ENCODE results near the gene FOXO1. TPM values are rescaled to one million over a fixed set of nuclear protein-coding genes. Genes with fewer than 3 reads are reported as not detected.

The FOXO1 gene
- total RNA-seq, 1 experiment from 2014 or later, result 12.2 TPM

DNA sequence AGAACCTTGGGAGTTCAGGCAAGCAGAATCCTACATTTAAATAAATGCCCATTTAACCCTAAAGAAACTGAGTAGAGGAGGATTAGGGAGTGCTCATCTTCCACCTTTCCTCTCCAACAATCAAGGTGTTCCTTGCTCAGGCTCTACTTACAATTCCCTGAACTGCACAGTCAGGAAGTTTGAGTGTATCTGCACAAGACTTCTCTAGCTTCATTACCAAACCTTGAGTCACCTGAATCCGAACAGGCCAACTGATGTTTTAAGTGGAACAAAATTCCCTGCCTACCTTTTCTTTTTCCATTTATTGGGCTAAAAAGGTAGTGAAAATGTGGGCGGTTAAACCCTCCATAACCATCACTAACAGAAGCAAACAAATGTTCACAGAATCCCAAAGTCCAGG lies 78.3 kb downstream of the FOXO1 start:
- DNase-seq (ENCODE audit: low read depth, low spot score), result no peak
- Histone ChIP-seq H3K4me3 (replicated peaks in 1 of 2; ENCODE audit: low read depth in 1 of 2, low read length in 2 of 2) (no peak overlapping the region), H3K4me2 (ENCODE audit: low read length) (no peak overlapping the region), H4K20me1 (ENCODE audit: insufficient read depth) (0 out of 2 replicates have a peak, but pooled peaks cover 3% of the 10 kb centered on the region), H3K36me3 (ENCODE audit: control insufficient read depth in 1 of 2, insufficient read depth in 2 of 2, low read length in 2 of 2) (no peaks in the 10 kb centered on the region), H3K9me3 (ENCODE audit: control insufficient read depth in 1 of 2, insufficient read depth in 1 of 2, low read depth in 1 of 2, low read length in 2 of 2) (no peaks in the 10 kb centered on the region), H3K79me2 (ENCODE audit: insufficient read depth, low read length) (peaks cover 9% of the 10 kb centered on the region; the same call in 1 of the 2 replicates), H2AFZ (ENCODE audit: low read depth, low read length, poor library complexity, severe bottlenecking) (no peak overlapping the region), H3K9me2 (ENCODE audit: insufficient read depth) (no peaks in the 10 kb centered on the region), H3K9ac (ENCODE audit: low read length) (no peak overlapping the region), H3K4me1 (ENCODE audit: control insufficient read depth in 1 of 2, insufficient read depth in 2 of 2, low read length in 2 of 2) (peaks cover 0 to 5% of the 10 kb centered on the region in 2 experiments; a peak in 1 of 4 replicates), H3K27ac (ENCODE audit: low read depth, low read length) (no peak overlapping the region), H3K27me3 (ENCODE audit: insufficient read depth, low read length) (no peaks in the 10 kb centered on the region)
- POLR2A ChIA-PET, result no interaction called here
- no peak for TF ChIP-seq EGR1 (IDR thresholded peaks at IDR 0.05; ENCODE audit: low read depth)
- TF ChIP-seq, protein P1, sequence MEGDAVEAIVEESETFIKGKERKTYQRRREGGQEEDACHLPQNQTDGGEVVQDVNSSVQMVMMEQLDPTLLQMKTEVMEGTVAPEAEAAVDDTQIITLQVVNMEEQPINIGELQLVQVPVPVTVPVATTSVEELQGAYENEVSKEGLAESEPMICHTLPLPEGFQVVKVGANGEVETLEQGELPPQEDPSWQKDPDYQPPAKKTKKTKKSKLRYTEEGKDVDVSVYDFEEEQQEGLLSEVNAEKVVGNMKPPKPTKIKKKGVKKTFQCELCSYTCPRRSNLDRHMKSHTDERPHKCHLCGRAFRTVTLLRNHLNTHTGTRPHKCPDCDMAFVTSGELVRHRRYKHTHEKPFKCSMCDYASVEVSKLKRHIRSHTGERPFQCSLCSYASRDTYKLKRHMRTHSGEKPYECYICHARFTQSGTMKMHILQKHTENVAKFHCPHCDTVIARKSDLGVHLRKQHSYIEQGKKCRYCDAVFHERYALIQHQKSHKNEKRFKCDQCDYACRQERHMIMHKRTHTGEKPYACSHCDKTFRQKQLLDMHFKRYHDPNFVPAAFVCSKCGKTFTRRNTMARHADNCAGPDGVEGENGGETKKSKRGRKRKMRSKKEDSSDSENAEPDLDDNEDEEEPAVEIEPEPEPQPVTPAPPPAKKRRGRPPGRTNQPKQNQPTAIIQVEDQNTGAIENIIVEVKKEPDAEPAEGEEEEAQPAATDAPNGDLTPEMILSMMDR (IDR thresholded peaks at IDR 0.05 in 2 of 3, conservative IDR thresholded peaks at IDR 0.05 in 1 of 3; ENCODE audit: borderline replicate concordance in 1 of 3, insufficient read depth in 1 of 3, low read depth in 2 of 3, low read length in 2 of 3), result no peak
- no peak for TF ChIP-seq SRF (IDR thresholded peaks at IDR 0.05; ENCODE audit: low read depth)
- TF ChIP-seq POLR2AphosphoS5 (IDR thresholded peaks at IDR 0.05; ENCODE audit: low read depth, low read length), result no peak
- TF ChIP-seq SP1 (IDR thresholded peaks at IDR 0.05; ENCODE audit: low read depth), result no peak
- TF ChIP-seq RAD21 (IDR thresholded peaks at IDR 0.05; ENCODE audit: low read depth), result no peak
- no peak for TF ChIP-seq POLR2A (IDR thresholded peaks at IDR 0.05; ENCODE audit: borderline replicate concordance, extremely low read depth, insufficient read depth, insufficient read length)
- TF ChIP-seq, protein P2, sequence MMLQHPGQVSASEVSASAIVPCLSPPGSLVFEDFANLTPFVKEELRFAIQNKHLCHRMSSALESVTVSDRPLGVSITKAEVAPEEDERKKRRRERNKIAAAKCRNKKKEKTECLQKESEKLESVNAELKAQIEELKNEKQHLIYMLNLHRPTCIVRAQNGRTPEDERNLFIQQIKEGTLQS (IDR thresholded peaks at IDR 0.05), result no peak
- TF ChIP-seq CEBPB (IDR thresholded peaks at IDR 0.05; ENCODE audit: low read depth), result no peak
- TF ChIP-seq SIN3A (IDR thresholded peaks at IDR 0.05; ENCODE audit: low read depth), result no peak
- no peak for TF ChIP-seq ELF1 (IDR thresholded peaks at IDR 0.05; ENCODE audit: borderline replicate concordance, low read depth)
- no peak for TF ChIP-seq ZNF274 (IDR thresholded peaks at IDR 0.05; ENCODE audit: low read depth, low read length)
- no peak for TF ChIP-seq CBX3 (IDR thresholded peaks at IDR 0.05; ENCODE audit: low read depth)
- TF ChIP-seq EZH2 (IDR thresholded peaks at IDR 0.05), result no peak
- no peak for TF ChIP-seq TCF7L2 (IDR thresholded peaks at IDR 0.05; ENCODE audit: borderline replicate concordance, extremely low read depth, insufficient read depth, insufficient read length)
- no peak for TF ChIP-seq JUND (IDR thresholded peaks at IDR 0.05)
- TF ChIP-seq, protein P3, sequence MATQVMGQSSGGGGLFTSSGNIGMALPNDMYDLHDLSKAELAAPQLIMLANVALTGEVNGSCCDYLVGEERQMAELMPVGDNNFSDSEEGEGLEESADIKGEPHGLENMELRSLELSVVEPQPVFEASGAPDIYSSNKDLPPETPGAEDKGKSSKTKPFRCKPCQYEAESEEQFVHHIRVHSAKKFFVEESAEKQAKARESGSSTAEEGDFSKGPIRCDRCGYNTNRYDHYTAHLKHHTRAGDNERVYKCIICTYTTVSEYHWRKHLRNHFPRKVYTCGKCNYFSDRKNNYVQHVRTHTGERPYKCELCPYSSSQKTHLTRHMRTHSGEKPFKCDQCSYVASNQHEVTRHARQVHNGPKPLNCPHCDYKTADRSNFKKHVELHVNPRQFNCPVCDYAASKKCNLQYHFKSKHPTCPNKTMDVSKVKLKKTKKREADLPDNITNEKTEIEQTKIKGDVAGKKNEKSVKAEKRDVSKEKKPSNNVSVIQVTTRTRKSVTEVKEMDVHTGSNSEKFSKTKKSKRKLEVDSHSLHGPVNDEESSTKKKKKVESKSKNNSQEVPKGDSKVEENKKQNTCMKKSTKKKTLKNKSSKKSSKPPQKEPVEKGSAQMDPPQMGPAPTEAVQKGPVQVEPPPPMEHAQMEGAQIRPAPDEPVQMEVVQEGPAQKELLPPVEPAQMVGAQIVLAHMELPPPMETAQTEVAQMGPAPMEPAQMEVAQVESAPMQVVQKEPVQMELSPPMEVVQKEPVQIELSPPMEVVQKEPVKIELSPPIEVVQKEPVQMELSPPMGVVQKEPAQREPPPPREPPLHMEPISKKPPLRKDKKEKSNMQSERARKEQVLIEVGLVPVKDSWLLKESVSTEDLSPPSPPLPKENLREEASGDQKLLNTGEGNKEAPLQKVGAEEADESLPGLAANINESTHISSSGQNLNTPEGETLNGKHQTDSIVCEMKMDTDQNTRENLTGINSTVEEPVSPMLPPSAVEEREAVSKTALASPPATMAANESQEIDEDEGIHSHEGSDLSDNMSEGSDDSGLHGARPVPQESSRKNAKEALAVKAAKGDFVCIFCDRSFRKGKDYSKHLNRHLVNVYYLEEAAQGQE (IDR thresholded peaks at IDR 0.05; ENCODE audit: low read depth), result no peak
- TF ChIP-seq FOSL1 (IDR thresholded peaks at IDR 0.05; ENCODE audit: low read depth), result no peak
- CTCF ChIA-PET, result no interaction called here
- intact Hi-C loops (cut with micrococcal nuclease), result no loop called here
- RAD21 ChIA-PET (ENCODE audit: low non-redundant PET in 1 of 2, low total read pairs in 2 of 2, uncharacterized antibody in 2 of 2, unreplicated experiment in 2 of 2), result no interaction called here
- ATAC-seq, result no peak
- no TSS peak for BruUV-seq (replicated peaks)

Measured in HCT116 (cell line).